ENCODE data around the gene ALDH3B2.
"Not testable (repeated sequence)": the region's sequence is repeated elsewhere in the genome, so short reads cannot be mapped to it uniquely, and the experiment has no call there.

Gene ALDH3B2

GRCh38 chr11:67711212-67711611 lies 36.8 kb upstream of the ALDH3B2 start:
- H3K9me2 ChIP-seq (replicated peaks; ENCODE audit: control insufficient read depth, low read length); H3K79me2 ChIP-seq (ENCODE audit: control insufficient read depth, low read length); H3F3A ChIP-seq (ENCODE audit: control insufficient read depth, insufficient read depth); H3K4me3 ChIP-seq (ENCODE audit: low read length); H4K20me1 ChIP-seq (ENCODE audit: control insufficient read depth, insufficient read depth, low read depth, low read length); H3K27me3 ChIP-seq (ENCODE audit: control insufficient read depth, low read length); H3K9me3 ChIP-seq (ENCODE audit: control insufficient read depth, insufficient read depth, low read length); H3K4me2 ChIP-seq (ENCODE audit: low read length); H3K27ac ChIP-seq (ENCODE audit: low read depth, low read length); H3K36me3 ChIP-seq (ENCODE audit: control insufficient read depth, low read length): not testable (repeated sequence)
- peaks cover 27% of the 10 kb centered on the region for H3K4me1 ChIP-seq (ENCODE audit: control insufficient read depth, low read length)

- not testable (repeated sequence) for H3K36me3 ChIP-seq (ENCODE audit: control insufficient read depth, low read length); H4K20me1 ChIP-seq (ENCODE audit: control insufficient read depth, insufficient read depth, low read depth, low read length); H3K4me2 ChIP-seq (ENCODE audit: low read length); H3K9me3 ChIP-seq (ENCODE audit: control insufficient read depth, insufficient read depth, low read length); H3K27ac ChIP-seq (ENCODE audit: low read depth, low read length); H3K79me2 ChIP-seq (ENCODE audit: control insufficient read depth, low read length); H3K27me3 ChIP-seq (ENCODE audit: control insufficient read depth, low read length); H3K4me3 ChIP-seq (ENCODE audit: low read length); H3K9me2 ChIP-seq (replicated peaks; ENCODE audit: control insufficient read depth, low read length); H3F3A ChIP-seq (ENCODE audit: control insufficient read depth, insufficient read depth)
- peaks cover 13% of the 10 kb centered on the region for H3K4me1 ChIP-seq (ENCODE audit: control insufficient read depth, low read length)
Observed at GRCh38 chr11:67709806-67710205, 35.4 kb upstream of the ALDH3B2 start.

- no peak overlapping the region for H3K4me2 ChIP-seq (ENCODE audit: low read length)
- H4K20me1 ChIP-seq (ENCODE audit: control insufficient read depth, insufficient read depth, low read depth, low read length) = no peaks in the 10 kb centered on the region
- no peaks in the 10 kb centered on the region for H3K79me2 ChIP-seq (ENCODE audit: control insufficient read depth, low read length)
- H3K9me3 ChIP-seq (ENCODE audit: control insufficient read depth, insufficient read depth, low read length) = no peaks in the 10 kb centered on the region
- H3K4me3 ChIP-seq (ENCODE audit: low read length) = no peak overlapping the region
- no peak overlapping the region for H3K27ac ChIP-seq (ENCODE audit: low read depth, low read length)
- H3K4me1 ChIP-seq (ENCODE audit: control insufficient read depth, low read length) = no peaks in the 10 kb centered on the region
- TF ChIP-seq CTCF (IDR thresholded peaks at IDR 0.05; ENCODE audit: low read depth, low read length, poor library complexity, severe bottlenecking) = no peak
- TF ChIP-seq EZH2phosphoT487 (IDR thresholded peaks at IDR 0.05; ENCODE audit: borderline replicate concordance, low read length) = no peak
- H3K9me2 ChIP-seq (replicated peaks; ENCODE audit: control insufficient read depth, low read length) = no peaks in the 10 kb centered on the region
- H3K36me3 ChIP-seq (ENCODE audit: control insufficient read depth, low read length) = no peaks in the 10 kb centered on the region
- no peaks in the 10 kb centered on the region for H3K27me3 ChIP-seq (ENCODE audit: control insufficient read depth, low read length)
- H3F3A ChIP-seq (ENCODE audit: control insufficient read depth, insufficient read depth) = no peaks in the 10 kb centered on the region
Observed at GRCh38 chr11:67705264-67705663, 30.8 kb upstream of the ALDH3B2 start.

GRCh38 chr11:67704524-67704923 lies 30.1 kb upstream of the ALDH3B2 start:
- Histone ChIP-seq H3K27ac (ENCODE audit: low read depth, low read length) (no peak overlapping the region), H4K20me1 (ENCODE audit: control insufficient read depth, insufficient read depth, low read depth, low read length) (no peaks in the 10 kb centered on the region), H3F3A (ENCODE audit: control insufficient read depth, insufficient read depth) (no peaks in the 10 kb centered on the region), H3K36me3 (ENCODE audit: control insufficient read depth, low read length) (no peaks in the 10 kb centered on the region), H3K27me3 (ENCODE audit: control insufficient read depth, low read length) (no peaks in the 10 kb centered on the region), H3K79me2 (ENCODE audit: control insufficient read depth, low read length) (no peaks in the 10 kb centered on the region), H3K4me3 (ENCODE audit: low read length) (no peak overlapping the region), H3K9me2 (replicated peaks; ENCODE audit: control insufficient read depth, low read length) (no peaks in the 10 kb centered on the region), H3K9me3 (ENCODE audit: control insufficient read depth, insufficient read depth, low read length) (no peaks in the 10 kb centered on the region), H3K4me1 (ENCODE audit: control insufficient read depth, low read length) (no peaks in the 10 kb centered on the region), H3K4me2 (ENCODE audit: low read length) (no peak overlapping the region)
- TF ChIP-seq CTCF (IDR thresholded peaks at IDR 0.05; ENCODE audit: low read depth, low read length, poor library complexity, severe bottlenecking) = no peak
- TF ChIP-seq EZH2phosphoT487 (IDR thresholded peaks at IDR 0.05; ENCODE audit: borderline replicate concordance, low read length) = no peak

GRCh38 chr11:67703709-67704108 lies 29.3 kb upstream of the ALDH3B2 start:
- not testable (repeated sequence) for H4K20me1 ChIP-seq (ENCODE audit: control insufficient read depth, insufficient read depth, low read depth, low read length); H3K79me2 ChIP-seq (ENCODE audit: control insufficient read depth, low read length); H3K27me3 ChIP-seq (ENCODE audit: control insufficient read depth, low read length); H3K36me3 ChIP-seq (ENCODE audit: control insufficient read depth, low read length); H3K4me2 ChIP-seq (ENCODE audit: low read length); H3K9me2 ChIP-seq (replicated peaks; ENCODE audit: control insufficient read depth, low read length); H3F3A ChIP-seq (ENCODE audit: control insufficient read depth, insufficient read depth); H3K27ac ChIP-seq (ENCODE audit: low read depth, low read length); H3K9me3 ChIP-seq (ENCODE audit: control insufficient read depth, insufficient read depth, low read length); H3K4me1 ChIP-seq (ENCODE audit: control insufficient read depth, low read length); H3K4me3 ChIP-seq (ENCODE audit: low read length)

All from DOHH2 (cell line).